Stimulated activated CD4-positive, alpha-beta T cell treated with anti-CD3 and anti-CD28 coated beads, Interleukin-4, amount 100 ng/mL, for 4 hours (primary cell): ENCODE measurements around the gene ZNF445.
"Not testable (repeated sequence)": the region's sequence is repeated elsewhere in the genome, so short reads cannot be mapped to it uniquely, and the experiment has no call there.

Experiments
- DNase-seq, 2 experiments: peaks; one replicate each; pipeline ENCODE4 v3.0.0-alpha.2; 2020

Gene ZNF445

GRCh38 chr3:44474886-44475285, 2.6 kb downstream of the ZNF445 start:
- not testable (repeated sequence) for DNase-seq

- no peak for DNase-seq
Measured at GRCh38 chr3:44470430-44470829, 7.0 kb downstream of the ZNF445 start.

GRCh38 chr3:44469914-44470313, 7.6 kb downstream of the ZNF445 start:
- no peak for DNase-seq

GRCh38 chr3:44468572-44469520, 8.6 kb downstream of the ZNF445 start:
- peak; percentile 22 to 29 for DNase-seq

- not testable (repeated sequence) for DNase-seq
Measured at GRCh38 chr3:44468099-44468537, 9.4 kb downstream of the ZNF445 start.

GRCh38 chr3:44467241-44467640, 10.2 kb downstream of the ZNF445 start:
- no peak for DNase-seq

- not testable (repeated sequence) for DNase-seq
Measured at GRCh38 chr3:44464920-44465319, 12.6 kb downstream of the ZNF445 start.

- DNase-seq, result no peak
Measured at GRCh38 chr3:44464509-44464908, 13.0 kb downstream of the ZNF445 start.

- DNase-seq, result not testable (repeated sequence)
Measured at GRCh38 chr3:44460050-44460449, 17.4 kb downstream of the ZNF445 start.

- DNase-seq, result no peak
Measured at GRCh38 chr3:44455318-44455717, 22.2 kb downstream of the ZNF445 start.

- no peak for DNase-seq
Measured at GRCh38 chr3:44454258-44454657, 23.2 kb downstream of the ZNF445 start.

- DNase-seq, result no peak
Measured at GRCh38 chr3:44451441-44451840, 26.0 kb downstream of the ZNF445 start.

GRCh38 chr3:44446929-44447328, 30.5 kb downstream of the ZNF445 start:
- no peak for DNase-seq

- no peak for DNase-seq
Measured at GRCh38 chr3:44445786-44446185, 31.7 kb downstream of the ZNF445 start.

GRCh38 chr3:44444896-44445691, 32.4 kb downstream of the ZNF445 start:
- no peak for DNase-seq

- no peak for DNase-seq
Measured at GRCh38 chr3:44444437-44444836, 33.0 kb downstream of the ZNF445 start.

- DNase-seq, result peak in 1 of 2 experiments; percentile 9
Measured at GRCh38 chr3:44442596-44443309, 34.7 kb downstream of the ZNF445 start.

- DNase-seq, result peak; percentile 33 to 54
Measured at GRCh38 chr3:44439499-44440295, 37.8 kb downstream of the ZNF445 start.

- no peak for DNase-seq
Measured at GRCh38 chr3:44437800-44438199, 39.7 kb downstream of the ZNF445 start.

GRCh38 chr3:44436181-44436580, 41.3 kb downstream of the ZNF445 start:
- no peak for DNase-seq

GRCh38 chr3:44434834-44435510, 42.5 kb downstream of the ZNF445 start:
- DNase-seq, result no peak

GRCh38 chr3:44430466-44430865, 47.0 kb downstream of the ZNF445 start:
- no peak for DNase-seq
